Type B pancreatic cell (in vitro differentiated cells): ENCODE results near the gene SPDYA. TPM values are rescaled to one million over a fixed set of nuclear protein-coding genes. Genes with fewer than 3 reads are reported as not detected.
"Not testable (repeated sequence)": the region's sequence is repeated elsewhere in the genome, so short reads cannot be mapped to it uniquely, and the experiment has no call there.

Experiments used
- DNase-seq: peaks from one replicate; pipeline ENCODE4 v3.0.0; 2021; ENCODE audit warnings: mixed read lengths; ENCODE audit not compliant: unreplicated experiment; ENCODE audit errors: extremely low spot score
- H3K27ac Mint-ChIP-seq: 2 replicates; pipeline ENCODE4 v1.8.0; 2021; ENCODE audit warnings: mild to moderate bottlenecking, mixed read lengths
- H3K27me3 Mint-ChIP-seq: 2 replicates; pipeline ENCODE4 v1.8.0; 2021; ENCODE audit warnings: mixed read lengths
- H3K36me3 Mint-ChIP-seq: 2 replicates; pipeline ENCODE4 v1.8.0; 2021; ENCODE audit warnings: mixed read lengths
- H3K4me1 Mint-ChIP-seq: one replicate; pipeline ENCODE4 v1.8.0; 2021; ENCODE audit warnings: mixed read lengths; ENCODE audit not compliant: unreplicated experiment
- H3K4me3 Mint-ChIP-seq: 2 replicates; pipeline ENCODE4 v1.8.0; 2021; ENCODE audit warnings: mild to moderate bottlenecking, mixed read lengths
- H3K9me3 Mint-ChIP-seq: 2 replicates; pipeline ENCODE4 v1.8.0; 2021; ENCODE audit warnings: mixed read lengths
- total RNA-seq: library from RNA; stranded (reverse); gene quantifications from 2 replicates; pipeline ENCODE4 v1.2.1, GENCODE V29; 2021; ENCODE audit warnings: low replicate concordance
- TF ChIP-seq, protein P1 (sequence below): fragments of 200-600 bp; sonication (generic); conservative IDR thresholded peaks from 2 replicates; pipeline ENCODE4 v1.5.0; 2021; ENCODE audit warnings: antibody characterized with exemption, mild to moderate bottlenecking

Gene SPDYA
- total RNA-seq, 1 donor from 2014 or later, result 1.3 TPM

GRCh38 chr2:28780496-28780895 lies 30.1 kb upstream of the SPDYA start:
- TF ChIP-seq, protein P1, sequence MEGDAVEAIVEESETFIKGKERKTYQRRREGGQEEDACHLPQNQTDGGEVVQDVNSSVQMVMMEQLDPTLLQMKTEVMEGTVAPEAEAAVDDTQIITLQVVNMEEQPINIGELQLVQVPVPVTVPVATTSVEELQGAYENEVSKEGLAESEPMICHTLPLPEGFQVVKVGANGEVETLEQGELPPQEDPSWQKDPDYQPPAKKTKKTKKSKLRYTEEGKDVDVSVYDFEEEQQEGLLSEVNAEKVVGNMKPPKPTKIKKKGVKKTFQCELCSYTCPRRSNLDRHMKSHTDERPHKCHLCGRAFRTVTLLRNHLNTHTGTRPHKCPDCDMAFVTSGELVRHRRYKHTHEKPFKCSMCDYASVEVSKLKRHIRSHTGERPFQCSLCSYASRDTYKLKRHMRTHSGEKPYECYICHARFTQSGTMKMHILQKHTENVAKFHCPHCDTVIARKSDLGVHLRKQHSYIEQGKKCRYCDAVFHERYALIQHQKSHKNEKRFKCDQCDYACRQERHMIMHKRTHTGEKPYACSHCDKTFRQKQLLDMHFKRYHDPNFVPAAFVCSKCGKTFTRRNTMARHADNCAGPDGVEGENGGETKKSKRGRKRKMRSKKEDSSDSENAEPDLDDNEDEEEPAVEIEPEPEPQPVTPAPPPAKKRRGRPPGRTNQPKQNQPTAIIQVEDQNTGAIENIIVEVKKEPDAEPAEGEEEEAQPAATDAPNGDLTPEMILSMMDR, result no peak
- no peak overlapping the region for H3K4me3 Mint-ChIP-seq
- no peaks in the 10 kb centered on the region for H3K9me3 Mint-ChIP-seq
- DNase-seq, result no peak
- peaks cover 5% of the 10 kb centered on the region for H3K4me1 Mint-ChIP-seq
- no peak overlapping the region for H3K27ac Mint-ChIP-seq
- peaks cover 22% of the 10 kb centered on the region for H3K36me3 Mint-ChIP-seq
- H3K27me3 Mint-ChIP-seq, result no peaks in the 10 kb centered on the region

- TF ChIP-seq, protein P1, result no peak
- no peaks in the 10 kb centered on the region for H3K4me1 Mint-ChIP-seq
- peaks cover 25% of the 10 kb centered on the region for H3K36me3 Mint-ChIP-seq
- H3K4me3 Mint-ChIP-seq, result no peak overlapping the region
- no peaks in the 10 kb centered on the region for H3K9me3 Mint-ChIP-seq
- DNase-seq, result no peak
- no peaks in the 10 kb centered on the region for H3K27me3 Mint-ChIP-seq
- no peak overlapping the region for H3K27ac Mint-ChIP-seq
Observed at GRCh38 chr2:28782423-28782822, 28.2 kb upstream of the SPDYA start.

DNA sequence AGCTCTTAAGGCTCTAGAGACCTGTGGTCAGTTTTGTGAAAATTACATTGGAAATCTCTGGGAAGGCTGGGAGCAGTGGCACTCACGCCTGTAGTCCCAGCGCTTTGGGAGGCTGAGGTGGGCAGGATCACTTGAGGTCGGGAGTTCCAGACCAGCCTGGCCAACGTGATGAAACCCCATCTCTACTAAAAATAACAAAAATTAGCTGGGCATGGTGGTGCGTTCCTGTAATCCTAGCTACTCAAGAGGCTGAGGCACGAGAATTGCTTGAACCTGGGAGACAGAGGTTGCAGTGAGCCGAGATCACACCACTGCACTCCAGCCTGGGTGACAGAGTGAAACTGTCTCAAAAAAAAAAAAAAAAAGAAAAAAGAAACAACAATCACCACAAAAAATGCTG lies 26.1 kb upstream of the SPDYA start:
- H3K9me3 Mint-ChIP-seq, H3K27me3 Mint-ChIP-seq, DNase-seq, H3K4me3 Mint-ChIP-seq, H3K4me1 Mint-ChIP-seq, H3K27ac Mint-ChIP-seq: not testable (repeated sequence)
- H3K36me3 Mint-ChIP-seq, result peaks cover 32% of the 10 kb centered on the region

DNA sequence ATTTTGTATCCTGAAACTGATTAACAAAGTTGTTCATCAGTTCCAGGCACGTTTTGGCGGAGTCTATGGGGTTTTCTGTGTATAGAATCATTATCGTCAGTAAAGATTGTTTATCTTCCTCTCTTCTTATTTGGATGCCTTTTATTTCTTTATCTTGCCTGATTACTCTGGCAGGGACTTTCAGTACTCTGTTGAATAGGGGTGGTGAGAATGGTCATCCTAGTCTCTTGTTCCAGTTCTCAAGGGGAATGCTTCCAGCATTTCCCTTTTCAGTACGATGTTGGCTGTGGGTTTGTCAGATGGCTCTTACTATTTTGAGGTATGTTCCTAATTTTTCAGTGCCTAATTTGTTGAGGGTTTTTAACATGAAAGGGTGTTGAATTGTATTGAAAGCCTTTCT lies 14.0 kb upstream of the SPDYA start:
- H3K4me3 Mint-ChIP-seq, result no peak overlapping the region
- peaks cover 7% of the 10 kb centered on the region for H3K9me3 Mint-ChIP-seq
- no peaks in the 10 kb centered on the region for H3K4me1 Mint-ChIP-seq
- H3K27me3 Mint-ChIP-seq, result no peaks in the 10 kb centered on the region
- DNase-seq, result no peak
- TF ChIP-seq, protein P1, result no peak
- peak overlapping the region; percentile 0 for H3K27ac Mint-ChIP-seq
- peaks cover 68% of the 10 kb centered on the region for H3K36me3 Mint-ChIP-seq

GRCh38 chr2:28801726-28802125 lies 8.9 kb upstream of the SPDYA start:
- H3K9me3 Mint-ChIP-seq, result peaks cover 7% of the 10 kb centered on the region
- no peak overlapping the region for H3K4me3 Mint-ChIP-seq
- H3K4me1 Mint-ChIP-seq, result no peaks in the 10 kb centered on the region
- H3K27me3 Mint-ChIP-seq, result no peaks in the 10 kb centered on the region
- H3K27ac Mint-ChIP-seq, result peak overlapping the region; percentile 87
- H3K36me3 Mint-ChIP-seq, result peaks cover 56% of the 10 kb centered on the region
- no peak for DNase-seq
- TF ChIP-seq, protein P1, result no peak

- Mint-ChIP-seq H3K36me3 (peaks cover 48% of the 10 kb centered on the region), H3K4me3 (no peak overlapping the region), H3K27me3 (no peaks in the 10 kb centered on the region), H3K4me1 (no peaks in the 10 kb centered on the region), H3K9me3 (no peaks in the 10 kb centered on the region), H3K27ac (peak overlapping the region; percentile 87)
- DNase-seq, result no peak
- TF ChIP-seq, protein P1, result no peak
Observed at GRCh38 chr2:28802975-28803429, 7.6 kb upstream of the SPDYA start.
